SK-N-MC (cell line): Measurements from ENCODE around the gene REV1.

Experiments used
- EZH2 ChIP-seq: fragments of 200-600 bp; sonication (generic); IDR thresholded peaks from one replicate; pipeline ENCODE4 v1.6.1; 2017; ENCODE audit warnings: antibody characterized with exemption
- FOXP2 ChIP-seq: optimal IDR thresholded peaks from 2 replicates; pipeline ENCODE3; 2011; ENCODE audit warnings: mild to moderate bottlenecking, moderate library complexity; ENCODE audit not compliant: insufficient read depth; ENCODE audit errors: extremely low read length, control extremely low read depth
- POLR2AphosphoS5 ChIP-seq: IDR thresholded peaks from 2 replicates; pipeline ENCODE4 v1.6.1; 2012; ENCODE audit warnings: mild to moderate bottlenecking, low read depth, low read length, borderline replicate concordance

DNA sequence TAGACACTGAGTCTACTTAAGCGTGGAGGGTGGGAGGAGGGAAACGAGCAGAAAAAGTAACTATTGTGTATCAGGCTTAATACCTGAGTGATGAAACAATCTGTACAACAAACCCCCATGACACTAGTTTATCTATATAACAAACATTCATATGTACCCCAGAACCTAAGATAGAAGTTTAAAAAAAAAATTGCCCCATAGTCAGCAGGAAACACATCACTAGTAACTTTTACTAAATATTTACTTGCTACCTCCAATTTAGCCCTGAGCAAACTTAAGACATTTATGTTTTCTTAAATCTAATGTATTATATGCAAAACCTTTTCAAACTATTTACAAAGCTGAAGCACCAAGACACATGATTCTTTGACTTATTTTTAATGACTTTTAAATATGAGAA lies 5.6 kb downstream of the REV1 start:
- no peak for TF ChIP-seq EZH2
- TF ChIP-seq POLR2AphosphoS5 = no peak
- TF ChIP-seq FOXP2 = no peak
